ENCODE data around the gene LCE2D. TPM values are rescaled to one million over a fixed set of nuclear protein-coding genes. Genes with fewer than 3 reads are reported as not detected.
"Not testable (repeated sequence)": the region's sequence is repeated elsewhere in the genome, so short reads cannot be mapped to it uniquely, and the experiment has no call there.

The LCE2D gene
- total RNA-seq, 1 experiment from 2014 or later, result not detected

- BruUV-seq (replicated peaks), result no TSS peak
- Histone ChIP-seq H3K27ac (ENCODE audit: low read length) (no peak overlapping the region), H4K20me1 (ENCODE audit: low read length) (no peaks in the 10 kb centered on the region), H3K9ac (ENCODE audit: low read length) (no peak overlapping the region), H3K27me3 (ENCODE audit: low read length) (peaks cover 35% of the 10 kb centered on the region), H3K9me2 (replicated peaks; ENCODE audit: low read length) (no peaks in the 10 kb centered on the region), H3F3A (ENCODE audit: low read length, unreplicated experiment) (no peaks in the 10 kb centered on the region), H3K4me3 (ENCODE audit: low read length) (no peak overlapping the region), H3K9me3 (ENCODE audit: low read length) (no peaks in the 10 kb centered on the region), H3K79me2 (ENCODE audit: low read length) (no peaks in the 10 kb centered on the region), H3K4me1 (ENCODE audit: insufficient read depth, low read length) (no peaks in the 10 kb centered on the region), H3K4me2 (ENCODE audit: low read length) (no peak overlapping the region), H2AFZ (ENCODE audit: low read length) (no peak overlapping the region), H3K36me3 (ENCODE audit: low read depth, low read length) (no peaks in the 10 kb centered on the region)
- ChIA-PET POLR2A (ENCODE audit: unreplicated experiment) (no interaction called here), CTCF (no interaction called here)
- ATAC-seq, result no peak
- DNase-seq, result no peak
- intact Hi-C loops (cut with micrococcal nuclease), result no loop called here
- TF ChIP-seq CTCF (conservative IDR thresholded peaks at IDR 0.05; ENCODE audit: low read depth, low read length) (no peak), EZH2 (IDR thresholded peaks at IDR 0.05; ENCODE audit: low read length, unreplicated experiment) (no peak), EZH2phosphoT487 (IDR thresholded peaks at IDR 0.05; ENCODE audit: borderline replicate concordance, low read length) (no peak)
These were observed 6.7 kb upstream of the LCE2D start for GRCh38 chr1:152656459-152656858.

- no peaks in the 10 kb centered on the region for H3K79me2 ChIP-seq (ENCODE audit: low read length)
- no peaks in the 10 kb centered on the region for H4K20me1 ChIP-seq (ENCODE audit: low read length)
- DNase-seq (no peak), ATAC-seq (no peak)
- no TSS peak for BruUV-seq (replicated peaks)
- H3K9me2 ChIP-seq (replicated peaks; ENCODE audit: low read length), result no peaks in the 10 kb centered on the region
- ChIA-PET CTCF (no interaction called here), POLR2A (ENCODE audit: unreplicated experiment) (interaction anchor here (0.6 kb wide), 1 partner anchor 154 kb away, joined by 4 read pairs; the partner anchor contains the start of gene LCE1B)
- no peaks in the 10 kb centered on the region for H3K9me3 ChIP-seq (ENCODE audit: low read length)
- H2AFZ ChIP-seq (ENCODE audit: low read length), result no peak overlapping the region
- H3K27me3 ChIP-seq (ENCODE audit: low read length), result peaks cover 30% of the 10 kb centered on the region
- no peak overlapping the region for H3K9ac ChIP-seq (ENCODE audit: low read length)
- H3K4me3 ChIP-seq (ENCODE audit: low read length), result no peak overlapping the region
- H3K27ac ChIP-seq (ENCODE audit: low read length), result no peak overlapping the region
- TF ChIP-seq EZH2 (IDR thresholded peaks at IDR 0.05; ENCODE audit: low read length, unreplicated experiment) (no peak), CTCF (conservative IDR thresholded peaks at IDR 0.05; ENCODE audit: low read depth, low read length) (no peak), EZH2phosphoT487 (IDR thresholded peaks at IDR 0.05; ENCODE audit: borderline replicate concordance, low read length) (no peak)
- H3F3A ChIP-seq (ENCODE audit: low read length, unreplicated experiment), result no peaks in the 10 kb centered on the region
- no peaks in the 10 kb centered on the region for H3K36me3 ChIP-seq (ENCODE audit: low read depth, low read length)
- H3K4me1 ChIP-seq (ENCODE audit: insufficient read depth, low read length), result no peaks in the 10 kb centered on the region
- intact Hi-C loops (cut with micrococcal nuclease), result no loop called here
- no peak overlapping the region for H3K4me2 ChIP-seq (ENCODE audit: low read length)
These were observed 5.5 kb upstream of the LCE2D start for GRCh38 chr1:152657677-152658076.

- no peak overlapping the region for H3K4me2 ChIP-seq (ENCODE audit: low read length)
- CTCF ChIA-PET, result no interaction called here
- H3K9ac ChIP-seq (ENCODE audit: low read length), result no peak overlapping the region
- H3K9me3 ChIP-seq (ENCODE audit: low read length), result no peaks in the 10 kb centered on the region
- no peak overlapping the region for H3K4me3 ChIP-seq (ENCODE audit: low read length)
- H3F3A ChIP-seq (ENCODE audit: low read length, unreplicated experiment), result no peaks in the 10 kb centered on the region
- DNase-seq (no peak), ATAC-seq (no peak)
- H4K20me1 ChIP-seq (ENCODE audit: low read length), result no peaks in the 10 kb centered on the region
- H3K27me3 ChIP-seq (ENCODE audit: low read length), result peaks cover 33% of the 10 kb centered on the region
- intact Hi-C loops (cut with micrococcal nuclease), result no loop called here
- no peaks in the 10 kb centered on the region for H3K4me1 ChIP-seq (ENCODE audit: insufficient read depth, low read length)
- H3K9me2 ChIP-seq (replicated peaks; ENCODE audit: low read length), result no peaks in the 10 kb centered on the region
- no peak overlapping the region for H3K27ac ChIP-seq (ENCODE audit: low read length)
- no peaks in the 10 kb centered on the region for H3K79me2 ChIP-seq (ENCODE audit: low read length)
- no peak for TF ChIP-seq CTCF (conservative IDR thresholded peaks at IDR 0.05; ENCODE audit: low read depth, low read length)
- TF ChIP-seq EZH2phosphoT487 (IDR thresholded peaks at IDR 0.05; ENCODE audit: borderline replicate concordance, low read length), result no peak
- TF ChIP-seq EZH2 (IDR thresholded peaks at IDR 0.05; ENCODE audit: low read length, unreplicated experiment), result no peak
- BruUV-seq (replicated peaks), result no TSS peak
- H3K36me3 ChIP-seq (ENCODE audit: low read depth, low read length), result no peaks in the 10 kb centered on the region
- POLR2A ChIA-PET (ENCODE audit: unreplicated experiment), result no interaction called here
- no peak overlapping the region for H2AFZ ChIP-seq (ENCODE audit: low read length)
These were observed 4.5 kb upstream of the LCE2D start for GRCh38 chr1:152658649-152659048.

GRCh38 chr1:152666171-152666570, 3.0 kb downstream of the LCE2D start:
- H3K9me3 ChIP-seq (ENCODE audit: low read length); H3K27ac ChIP-seq (ENCODE audit: low read length); DNase-seq; H3K4me1 ChIP-seq (ENCODE audit: insufficient read depth, low read length); POLR2A ChIA-PET (ENCODE audit: unreplicated experiment); H3K4me2 ChIP-seq (ENCODE audit: low read length); CTCF ChIA-PET; H4K20me1 ChIP-seq (ENCODE audit: low read length); H3K9ac ChIP-seq (ENCODE audit: low read length); H3K9me2 ChIP-seq (replicated peaks; ENCODE audit: low read length); BruUV-seq (replicated peaks); ATAC-seq; H2AFZ ChIP-seq (ENCODE audit: low read length); H3F3A ChIP-seq (ENCODE audit: low read length, unreplicated experiment); intact Hi-C loops (cut with micrococcal nuclease); H3K79me2 ChIP-seq (ENCODE audit: low read length); H3K36me3 ChIP-seq (ENCODE audit: low read depth, low read length); H3K4me3 ChIP-seq (ENCODE audit: low read length): not testable (repeated sequence)
- H3K27me3 ChIP-seq (ENCODE audit: low read length), result 0 out of 2 replicates have a peak, but pooled peaks cover 11% of the 10 kb centered on the region
